Colonic mucosa (tissue), 4 donors: ENCODE measurements around the gene CEP164. TPM values are rescaled to one million over a fixed set of nuclear protein-coding genes. Genes with fewer than 3 reads are reported as not detected.

Experiments used
- DNase-seq: peaks from one replicate; pipeline ENCODE4 v3.0.0-alpha.2; 2020
- H3K27ac ChIP-seq: fragments of 200-600 bp; one replicate; pipeline ENCODE4 v1.8.0; 2021
- H3K27me3 ChIP-seq: fragments of 200-600 bp; one replicate; pipeline ENCODE4 v1.8.0; 2021
- H3K36me3 ChIP-seq: fragments of 200-600 bp; one replicate; pipeline ENCODE4 v1.8.0; 2021
- H3K4me1 ChIP-seq: fragments of 200-600 bp; one replicate; pipeline ENCODE4 v1.8.0; 2021; ENCODE audit warnings: mild to moderate bottlenecking
- H3K4me3 ChIP-seq: fragments of 200-600 bp; one replicate; pipeline ENCODE4 v1.8.0; 2021
- H3K9ac ChIP-seq, 2 donors: one replicate each; pipeline ENCODE4 v1.7.0; 2013; ENCODE audit warnings: control low read depth in 2 of 2, low read depth in 2 of 2, low read length in 2 of 2
- H3K9me3 ChIP-seq: fragments of 200-600 bp; one replicate; pipeline ENCODE4 v1.8.0; 2021
- intact Hi-C: fragments of 100-400 bp; cut with DNase I; formaldehyde crosslinking; loops from one replicate; pipeline ENCODE4 v1.14.1; 2022
- total RNA-seq, 2 donors: library from RNA; stranded (reverse); fragmentation: NEBNext Ultra II Directional in 1 of 2; extraction: Animal tissue kit (Norgen Biotek cat#: 25700) in 1 of 2; gene quantifications; one replicate each; pipeline ENCODE4 v1.2.1, GENCODE V29; 2021
- TF ChIP-seq, protein P1 (sequence below): fragments of 200-600 bp; IDR thresholded peaks from one replicate; pipeline ENCODE4 v1.8.0; 2022; ENCODE audit warnings: antibody characterized with exemption, mild to moderate bottlenecking
- donor health status: healthy.
- donor health status: DM: no; HTN: no; CAD: no.
- donor health status: DM: no; HTN: no; CAD: no.

The CEP164 gene
- total RNA-seq, 2 donors from 2014 or later = 12.4 to 19.2 TPM

GRCh38 chr11:117444256-117444655 is 116.6 kb downstream of the CEP164 start:
- no peaks in the 10 kb centered on the region for H3K27me3 ChIP-seq
- no peaks in the 10 kb centered on the region for H3K4me1 ChIP-seq
- no peaks in the 10 kb centered on the region for H3K36me3 ChIP-seq
- no peaks in the 10 kb centered on the region for H3K9me3 ChIP-seq
- H3K9ac ChIP-seq = no peak overlapping the region
- H3K4me3 ChIP-seq = no peak overlapping the region
- DNase-seq = no peak
- intact Hi-C loops = loop anchor here (10.0 kb wide), 1 partner anchor 611 kb away; no protein-coding TSS in a partner anchor
- no peak overlapping the region for H3K27ac ChIP-seq
- TF ChIP-seq, protein P1, sequence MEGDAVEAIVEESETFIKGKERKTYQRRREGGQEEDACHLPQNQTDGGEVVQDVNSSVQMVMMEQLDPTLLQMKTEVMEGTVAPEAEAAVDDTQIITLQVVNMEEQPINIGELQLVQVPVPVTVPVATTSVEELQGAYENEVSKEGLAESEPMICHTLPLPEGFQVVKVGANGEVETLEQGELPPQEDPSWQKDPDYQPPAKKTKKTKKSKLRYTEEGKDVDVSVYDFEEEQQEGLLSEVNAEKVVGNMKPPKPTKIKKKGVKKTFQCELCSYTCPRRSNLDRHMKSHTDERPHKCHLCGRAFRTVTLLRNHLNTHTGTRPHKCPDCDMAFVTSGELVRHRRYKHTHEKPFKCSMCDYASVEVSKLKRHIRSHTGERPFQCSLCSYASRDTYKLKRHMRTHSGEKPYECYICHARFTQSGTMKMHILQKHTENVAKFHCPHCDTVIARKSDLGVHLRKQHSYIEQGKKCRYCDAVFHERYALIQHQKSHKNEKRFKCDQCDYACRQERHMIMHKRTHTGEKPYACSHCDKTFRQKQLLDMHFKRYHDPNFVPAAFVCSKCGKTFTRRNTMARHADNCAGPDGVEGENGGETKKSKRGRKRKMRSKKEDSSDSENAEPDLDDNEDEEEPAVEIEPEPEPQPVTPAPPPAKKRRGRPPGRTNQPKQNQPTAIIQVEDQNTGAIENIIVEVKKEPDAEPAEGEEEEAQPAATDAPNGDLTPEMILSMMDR = no peak

DNA sequence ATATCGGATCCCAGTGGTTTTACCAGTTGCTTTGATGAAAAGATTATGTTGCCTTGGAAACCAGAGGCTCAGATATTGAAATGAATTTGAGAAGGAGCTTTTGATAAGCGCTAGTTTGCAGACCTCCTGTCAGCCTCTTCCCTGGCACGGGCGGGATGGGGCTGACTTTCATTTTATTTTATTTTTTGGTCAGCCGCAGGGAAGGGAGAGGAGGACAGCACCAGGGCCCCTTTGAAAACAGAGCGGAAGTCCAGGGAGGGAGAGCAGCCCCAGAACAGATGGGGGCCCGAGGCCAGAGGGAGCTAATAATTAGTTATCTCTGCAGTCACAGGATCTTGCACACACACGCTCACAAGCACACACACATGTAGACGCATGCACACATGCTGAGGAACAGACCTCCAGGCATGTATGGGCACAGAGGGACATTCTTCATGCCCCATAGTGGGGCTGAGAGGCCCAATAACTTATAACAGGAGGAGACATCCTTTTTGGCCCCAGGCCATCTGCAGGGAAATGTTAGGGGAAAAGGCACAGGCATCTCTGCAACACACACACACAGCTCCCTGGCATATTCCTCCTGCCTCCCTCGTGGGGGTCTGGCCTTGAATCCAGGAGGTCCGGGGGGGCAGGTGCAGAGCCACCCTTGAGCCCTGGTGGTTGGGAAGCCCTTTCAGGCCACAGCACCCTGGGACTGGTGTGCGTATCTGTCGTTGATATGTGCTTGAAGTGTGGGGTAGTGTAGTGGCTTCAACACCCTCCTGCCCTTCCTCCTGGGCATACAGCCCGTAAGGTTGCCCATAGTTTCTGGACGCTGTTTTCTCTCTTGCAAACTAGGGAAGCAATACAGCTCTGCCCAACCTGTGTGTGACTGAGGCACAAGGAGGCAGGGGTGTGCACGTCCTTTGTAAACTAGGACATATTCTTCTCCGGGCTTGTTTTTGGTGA is 117.3 kb downstream of the CEP164 start:
- H3K9ac ChIP-seq = no peak overlapping the region
- H3K27me3 ChIP-seq = no peaks in the 10 kb centered on the region
- no peak overlapping the region for H3K27ac ChIP-seq
- TF ChIP-seq, protein P1 = no peak
- H3K36me3 ChIP-seq = no peaks in the 10 kb centered on the region
- no peak overlapping the region for H3K4me3 ChIP-seq
- no peak for DNase-seq
- no peaks in the 10 kb centered on the region for H3K4me1 ChIP-seq
- intact Hi-C loops = loop anchor here (10.0 kb wide), 1 partner anchor 610 kb away; no protein-coding TSS in a partner anchor
- H3K9me3 ChIP-seq = no peaks in the 10 kb centered on the region

DNA sequence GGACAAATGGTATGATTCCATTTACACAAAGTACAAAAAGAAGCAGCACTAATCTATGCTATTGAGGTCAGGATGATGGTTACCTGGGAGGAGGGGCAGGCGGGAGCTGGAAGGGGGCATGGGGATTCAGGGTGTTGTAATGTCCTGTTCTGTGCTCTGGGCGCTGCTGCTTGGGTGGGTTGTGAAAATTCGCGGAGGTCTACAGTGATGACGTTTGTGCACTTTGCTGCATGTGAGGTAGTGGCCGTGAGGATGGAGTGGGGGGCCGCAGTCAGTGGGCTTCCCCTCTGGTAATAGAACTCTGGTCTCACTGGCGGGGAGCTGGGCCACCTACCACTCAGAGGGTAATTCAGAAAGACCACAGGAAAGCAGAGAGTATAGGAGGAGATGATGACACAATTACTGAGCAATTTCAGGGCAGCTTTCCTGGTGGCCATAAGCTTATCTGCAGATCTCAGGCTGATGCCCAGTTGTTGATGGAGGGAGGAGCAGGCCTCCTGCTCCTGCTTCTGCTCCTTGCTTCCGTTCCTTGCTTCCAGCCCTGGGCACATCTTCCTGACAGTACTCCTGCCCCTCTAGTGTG is 121.5 kb downstream of the CEP164 start:
- Histone ChIP-seq H3K36me3 (no peaks in the 10 kb centered on the region), H3K9me3 (no peaks in the 10 kb centered on the region), H3K9ac (no peak overlapping the region), H3K27me3 (no peaks in the 10 kb centered on the region), H3K4me1 (no peaks in the 10 kb centered on the region), H3K27ac (no peak overlapping the region), H3K4me3 (no peak overlapping the region)
- intact Hi-C loops = loop anchor here (10.0 kb wide), 1 partner anchor 606 kb away; no protein-coding TSS in a partner anchor
- TF ChIP-seq, protein P1 = no peak
- no peak for DNase-seq

DNA sequence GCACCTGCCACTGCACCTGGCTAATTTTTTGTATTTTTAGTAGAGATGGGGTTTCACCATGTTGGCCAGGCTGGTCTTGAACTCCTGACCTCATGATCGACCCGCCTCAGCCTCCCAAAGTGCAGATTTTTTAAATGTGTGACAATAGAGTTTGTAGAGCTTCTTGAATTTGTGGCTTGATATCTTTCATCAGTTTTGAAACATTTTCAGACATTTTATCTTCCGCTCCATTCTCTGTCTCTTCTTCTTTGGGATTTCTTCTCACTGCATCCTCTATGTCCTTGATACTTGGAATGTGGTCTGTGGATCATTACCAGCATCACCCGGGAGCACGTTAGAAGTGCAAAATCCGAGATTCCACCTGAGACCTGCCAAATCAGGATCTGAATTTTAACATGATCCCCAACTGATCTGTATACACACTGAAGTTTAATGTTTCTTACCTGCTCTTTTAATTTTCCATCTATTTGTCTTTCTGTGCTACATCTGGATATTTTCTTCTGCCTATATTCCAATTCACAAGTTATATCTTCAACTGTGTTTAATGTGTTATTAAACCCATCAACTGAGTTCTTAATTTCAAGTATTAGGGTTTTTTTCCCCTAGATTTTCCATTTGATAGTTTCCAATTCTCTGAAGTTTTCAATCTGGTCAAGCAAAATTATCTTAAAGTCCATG is 126.4 kb downstream of the CEP164 start:
- Histone ChIP-seq H3K9me3 (no peaks in the 10 kb centered on the region), H3K27ac (no peak overlapping the region), H3K36me3 (no peaks in the 10 kb centered on the region), H3K27me3 (no peaks in the 10 kb centered on the region), H3K4me1 (no peaks in the 10 kb centered on the region), H3K4me3 (no peak overlapping the region), H3K9ac (no peak overlapping the region)
- no peak for DNase-seq
- intact Hi-C loops = no loop called here
- TF ChIP-seq, protein P1 = no peak

DNA sequence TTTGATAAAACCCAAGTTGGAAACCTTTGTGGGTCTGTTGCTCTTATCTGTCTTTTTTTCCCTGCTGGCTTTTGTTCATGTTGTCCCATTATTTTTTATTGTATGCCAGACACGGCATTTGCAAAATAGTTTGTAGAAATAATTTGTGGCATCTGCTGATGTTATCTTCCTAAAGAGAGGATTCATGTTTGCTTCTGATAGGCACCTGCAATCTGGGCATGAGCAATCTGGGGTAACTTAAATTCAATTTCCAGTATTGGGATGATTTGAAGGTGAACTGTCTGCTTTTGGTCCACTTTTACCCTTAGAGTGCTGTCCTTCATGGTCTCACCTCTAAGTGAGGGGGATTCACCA is 126.9 kb downstream of the CEP164 start:
- Histone ChIP-seq H3K9me3 (no peaks in the 10 kb centered on the region), H3K36me3 (no peaks in the 10 kb centered on the region), H3K4me3 (no peak overlapping the region), H3K9ac (no peak overlapping the region), H3K4me1 (no peaks in the 10 kb centered on the region), H3K27me3 (no peaks in the 10 kb centered on the region), H3K27ac (no peak overlapping the region)
- intact Hi-C loops = no loop called here
- DNase-seq = no peak
- TF ChIP-seq, protein P1 = no peak
